Stimulated activated CD8-positive, alpha-beta memory T cell treated with anti-CD3 and anti-CD28 coated beads, Interleukin-12 subunit alpha, Interleukin-12 subunit beta, amount 100 ng/mL, for 1 hour (primary cell): ENCODE results near the gene ZSWIM1.
"Not testable (repeated sequence)": the region's sequence is repeated elsewhere in the genome, so short reads cannot be mapped to it uniquely, and the experiment has no call there.

Experiments
- DNase-seq: peaks from one replicate; pipeline ENCODE4 v3.0.0-alpha.2; 2020; ENCODE audit warnings: low read depth

ZSWIM1 gene

GRCh38 chr20:45890077-45890984 is 9.3 kb downstream of the ZSWIM1 start:
- peak; percentile 19 for DNase-seq

DNA sequence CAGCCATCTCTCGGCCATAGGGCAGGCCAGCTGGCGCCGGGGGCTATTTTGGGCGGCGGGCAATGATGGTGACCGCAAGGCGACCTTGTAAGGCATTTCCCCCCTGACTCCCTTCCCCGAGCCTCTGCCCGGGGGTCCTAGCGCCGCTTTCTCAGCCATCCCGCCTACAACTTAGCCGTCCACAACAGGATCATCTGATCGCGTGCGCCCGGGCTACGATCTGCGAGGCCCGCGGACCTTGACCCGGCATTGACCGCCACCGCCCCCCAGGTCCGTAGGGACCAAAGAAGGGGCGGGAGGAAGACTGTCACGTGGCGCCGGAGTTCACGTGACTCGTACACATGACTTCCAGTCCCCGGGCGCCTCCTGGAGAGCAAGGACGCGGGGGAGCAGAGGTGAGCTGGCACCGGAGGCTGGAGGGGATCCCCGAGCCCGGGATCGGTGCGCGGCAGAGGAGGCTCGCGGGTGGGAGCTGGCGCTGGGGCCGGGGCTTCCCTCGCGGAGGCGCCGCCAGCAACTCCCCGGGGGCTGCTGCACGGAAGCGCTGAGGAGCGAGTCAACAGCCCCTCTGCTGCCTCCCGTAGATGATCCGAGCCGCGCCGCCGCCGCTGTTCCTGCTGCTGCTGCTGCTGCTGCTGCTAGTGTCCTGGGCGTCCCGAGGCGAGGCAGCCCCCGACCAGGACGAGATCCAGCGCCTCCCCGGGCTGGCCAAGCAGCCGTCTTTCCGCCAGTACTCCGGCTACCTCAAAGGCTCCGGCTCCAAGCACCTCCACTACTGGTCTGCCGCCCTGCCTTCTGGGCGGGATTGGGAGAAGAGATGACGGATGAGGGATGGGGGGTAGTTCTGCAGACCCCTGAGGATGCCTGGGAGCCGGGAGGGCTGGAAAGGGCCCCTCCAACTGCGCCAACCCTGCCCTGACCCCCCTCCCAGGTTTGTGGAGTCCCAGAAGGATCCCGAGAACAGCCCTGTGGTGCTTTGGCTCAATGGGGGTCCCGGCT is 10.3 kb downstream of the ZSWIM1 start, which contains the start of the genes CTSA and NEURL2:
Gene CTSA, plus strand, starts transcription at position 351 of the 999 bp plus-strand sequence. Its CDS starts 234 bp downstream, at position 585.
Gene NEURL2, minus strand, starts transcription at position 224 of the 999 bp plus-strand sequence. Its CDS starts 217 bp downstream, at position 7.
- peak; percentile 78 for DNase-seq

DNA sequence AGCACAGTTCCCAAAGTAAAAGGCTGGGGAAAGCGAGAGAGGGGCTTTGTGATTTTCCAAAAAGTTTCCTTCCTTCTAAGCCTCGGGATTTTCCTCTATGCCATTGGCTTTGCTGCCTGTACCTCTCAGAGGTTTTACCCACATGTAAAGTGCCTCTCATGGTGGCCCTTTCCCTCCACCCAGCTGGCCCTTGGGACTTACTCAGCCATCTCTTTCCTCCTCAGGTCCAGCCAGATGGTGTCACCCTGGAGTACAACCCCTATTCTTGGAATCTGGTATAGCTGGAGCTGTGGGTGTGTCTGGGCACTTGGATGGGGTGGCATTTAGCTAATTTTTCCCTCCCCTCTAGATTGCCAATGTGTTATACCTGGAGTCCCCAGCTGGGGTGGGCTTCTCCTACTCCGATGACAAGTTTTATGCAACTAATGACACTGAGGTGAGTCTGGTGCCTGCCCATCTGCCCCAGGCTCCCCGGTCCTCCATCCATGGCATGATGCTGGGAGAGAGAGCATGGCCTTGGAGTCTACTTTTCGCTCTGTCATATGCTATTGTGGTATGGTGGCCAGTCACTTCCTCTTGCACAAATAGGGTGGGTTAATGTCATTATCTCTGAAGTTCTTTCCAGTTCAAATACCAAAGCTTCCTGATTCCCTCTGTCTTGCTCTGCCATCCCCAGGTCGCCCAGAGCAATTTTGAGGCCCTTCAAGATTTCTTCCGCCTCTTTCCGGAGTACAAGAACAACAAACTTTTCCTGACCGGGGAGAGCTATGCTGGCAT is 11.2 kb downstream of the ZSWIM1 start:
- no peak for DNase-seq

DNA sequence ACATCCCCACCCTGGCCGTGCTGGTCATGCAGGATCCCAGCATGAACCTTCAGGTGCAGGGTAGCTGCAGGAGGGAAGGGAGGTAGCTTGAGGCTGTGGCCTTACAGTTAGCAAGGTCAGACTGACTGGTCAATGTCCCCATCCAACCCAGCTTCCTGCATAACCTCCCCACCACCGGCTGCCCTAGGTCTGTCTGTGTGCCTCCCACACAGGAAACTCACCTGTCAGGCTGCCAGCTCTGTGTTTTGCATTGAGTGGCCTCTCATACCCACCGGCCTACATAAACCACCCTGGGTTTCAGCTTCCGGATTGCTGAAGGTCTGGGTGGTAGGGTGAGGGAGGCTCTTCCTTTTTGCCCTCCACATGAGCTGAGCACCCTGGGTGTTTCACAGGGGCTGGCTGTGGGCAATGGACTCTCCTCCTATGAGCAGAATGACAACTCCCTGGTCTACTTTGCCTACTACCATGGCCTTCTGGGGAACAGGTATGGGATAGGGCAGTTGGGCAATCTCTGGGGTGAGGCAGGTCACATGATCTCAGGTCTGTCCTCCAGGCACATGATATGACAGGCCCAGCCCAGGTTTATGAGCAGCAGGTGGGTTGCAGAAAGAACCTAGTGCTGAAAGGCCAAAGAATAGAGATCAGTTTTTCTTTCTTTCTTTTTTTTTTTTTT is 11.9 kb downstream of the ZSWIM1 start:
- no peak for DNase-seq

DNA sequence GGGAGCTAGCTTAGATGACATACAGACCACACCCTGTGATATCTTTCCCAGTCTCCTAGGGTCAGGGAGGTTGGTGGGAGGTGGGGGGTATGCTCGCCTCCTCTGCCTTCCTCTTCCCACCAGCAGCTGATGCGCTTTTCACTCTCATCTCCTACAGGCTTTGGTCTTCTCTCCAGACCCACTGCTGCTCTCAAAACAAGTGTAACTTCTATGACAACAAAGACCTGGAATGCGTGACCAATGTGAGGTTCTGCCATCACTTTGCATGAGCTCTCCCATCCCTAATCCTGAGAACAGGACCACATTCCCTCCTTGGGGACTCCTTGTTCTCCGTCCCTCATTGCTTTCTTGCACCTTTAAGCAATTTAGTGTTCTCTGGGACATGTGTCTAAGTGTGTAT is 12.8 kb downstream of the ZSWIM1 start:
- no peak for DNase-seq

GRCh38 chr20:45894797-45895196 is 13.8 kb downstream of the ZSWIM1 start:
- no peak for DNase-seq

- DNase-seq = no peak
Measured at GRCh38 chr20:45896641-45897161, 15.7 kb downstream of the ZSWIM1 start.

DNA sequence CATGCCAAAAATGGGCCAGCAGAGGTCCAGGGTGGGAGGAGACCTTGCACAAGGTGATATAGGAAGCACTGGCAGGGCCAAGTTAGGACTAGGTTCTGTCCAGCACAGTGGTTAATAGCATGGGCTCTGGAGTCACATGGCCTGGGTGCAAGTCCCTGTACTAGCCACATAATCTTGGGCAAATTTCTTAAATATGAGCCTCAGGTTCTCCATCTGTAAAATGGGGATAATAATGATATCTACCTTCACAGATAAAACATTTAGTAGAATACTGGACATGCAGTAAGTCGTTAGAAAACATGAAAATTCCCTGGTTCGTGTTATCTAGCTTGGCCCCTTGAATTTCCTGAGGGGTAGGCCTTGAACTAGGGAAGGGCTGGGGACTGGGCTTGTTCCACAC is 16.3 kb downstream of the ZSWIM1 start:
- no peak for DNase-seq

DNA sequence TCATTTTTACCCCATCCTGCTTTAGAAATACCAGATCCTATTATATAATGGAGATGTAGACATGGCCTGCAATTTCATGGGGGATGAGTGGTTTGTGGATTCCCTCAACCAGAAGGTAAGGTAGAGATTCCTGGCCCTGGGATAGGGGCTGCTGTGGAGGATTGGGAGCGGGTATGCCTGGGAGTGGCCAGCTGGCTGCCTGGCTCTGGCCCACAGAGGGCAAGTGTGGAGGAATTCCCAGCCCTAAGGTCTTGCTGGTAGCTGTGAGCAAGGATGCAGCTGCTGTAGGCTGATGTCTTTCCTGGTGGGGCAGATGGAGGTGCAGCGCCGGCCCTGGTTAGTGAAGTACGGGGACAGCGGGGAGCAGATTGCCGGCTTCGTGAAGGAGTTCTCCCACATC is 16.7 kb downstream of the ZSWIM1 start:
- DNase-seq = no peak

DNA sequence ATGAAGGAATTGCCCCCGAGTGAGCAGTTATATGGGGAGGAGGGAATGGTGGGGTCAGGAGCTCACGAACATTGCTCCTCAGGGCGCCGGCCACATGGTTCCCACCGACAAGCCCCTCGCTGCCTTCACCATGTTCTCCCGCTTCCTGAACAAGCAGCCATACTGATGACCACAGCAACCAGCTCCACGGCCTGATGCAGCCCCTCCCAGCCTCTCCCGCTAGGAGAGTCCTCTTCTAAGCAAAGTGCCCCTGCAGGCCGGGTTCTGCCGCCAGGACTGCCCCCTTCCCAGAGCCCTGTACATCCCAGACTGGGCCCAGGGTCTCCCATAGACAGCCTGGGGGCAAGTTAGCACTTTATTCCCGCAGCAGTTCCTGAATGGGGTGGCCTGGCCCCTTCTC is 17.3 kb downstream of the ZSWIM1 start:
- no peak for DNase-seq

DNA sequence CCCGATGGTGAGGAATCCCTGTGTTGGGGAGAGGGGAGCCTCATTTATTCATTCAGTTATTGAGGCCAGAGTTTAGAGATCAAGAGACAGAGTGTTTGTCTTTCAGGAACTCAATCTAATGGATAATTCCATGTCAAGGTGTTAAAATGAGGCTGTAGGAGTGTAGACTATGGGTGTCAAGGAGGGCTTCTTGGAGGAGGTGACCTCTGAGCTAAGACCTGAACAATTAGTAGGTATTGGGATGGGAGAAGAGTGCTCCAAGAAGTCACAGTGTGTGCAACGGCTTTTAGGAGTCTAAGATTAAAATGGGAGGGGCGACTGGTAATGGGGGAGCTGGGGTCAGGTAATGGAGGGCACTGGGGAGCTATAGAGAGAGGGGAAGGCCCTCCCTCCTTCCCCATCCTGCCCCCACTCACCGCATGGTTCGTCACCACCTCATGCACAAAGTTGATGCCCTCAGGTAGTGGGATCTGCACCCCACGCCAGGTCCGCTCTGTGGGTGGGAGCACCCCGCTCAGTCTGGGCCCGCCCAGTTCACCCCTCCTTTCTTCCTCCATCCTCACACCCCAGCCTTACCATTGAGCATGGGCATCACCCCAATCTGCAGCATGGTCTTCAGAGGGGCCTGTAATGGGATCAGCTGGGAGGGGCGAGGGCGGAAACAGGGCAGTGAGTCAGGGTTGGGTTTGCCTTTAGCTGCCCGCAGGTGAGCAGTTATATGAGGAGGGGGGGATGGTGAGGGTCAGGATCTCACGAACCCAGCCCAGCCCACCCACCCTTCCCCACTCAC is 18.2 kb downstream of the ZSWIM1 start:
- DNase-seq = no peak

DNA sequence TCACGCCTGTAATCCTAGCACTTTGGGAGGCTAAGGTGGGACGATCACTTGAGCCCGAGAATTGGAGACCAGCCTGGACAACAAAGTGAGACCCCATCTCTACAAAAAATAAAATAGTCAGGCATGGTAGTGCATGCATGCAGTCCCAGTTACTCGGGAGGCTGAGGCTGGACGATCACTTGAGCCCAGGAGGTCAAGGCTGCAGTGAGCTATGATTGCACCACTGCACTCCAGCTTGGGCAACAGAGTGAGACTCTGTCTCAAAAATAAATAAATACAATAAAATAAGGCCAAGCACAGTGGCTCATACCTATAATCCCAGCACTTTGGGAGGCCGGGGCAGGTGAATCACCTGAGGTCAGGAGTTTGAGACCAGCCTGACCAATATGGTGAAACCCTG is 20.3 kb downstream of the ZSWIM1 start:
- not testable (repeated sequence) for DNase-seq

DNA sequence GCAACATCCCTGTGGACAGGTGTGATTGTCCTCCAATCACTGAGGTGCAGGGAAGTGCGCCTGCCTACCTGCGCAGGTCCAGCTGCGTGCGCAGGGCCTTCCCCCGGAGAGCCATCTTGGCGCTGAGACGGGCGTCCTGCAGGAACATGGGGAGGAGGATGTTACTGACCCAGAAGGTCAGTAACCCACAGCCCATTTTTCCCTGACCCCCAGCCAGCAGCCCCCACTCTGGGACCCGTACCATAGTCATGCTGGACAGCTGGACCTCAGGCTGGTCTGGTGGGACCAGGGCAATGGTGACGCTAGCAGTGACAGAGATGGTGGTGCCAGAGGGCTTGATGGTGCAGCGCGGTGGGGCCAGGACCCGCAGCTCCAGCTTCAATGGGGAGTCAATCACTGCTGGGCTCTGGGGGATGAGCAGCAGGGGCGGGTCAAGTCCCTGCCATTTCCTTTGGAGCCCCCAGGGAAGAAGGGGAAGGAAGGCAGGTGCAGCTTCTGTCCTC is 21.2 kb downstream of the ZSWIM1 start:
- no peak for DNase-seq

DNA sequence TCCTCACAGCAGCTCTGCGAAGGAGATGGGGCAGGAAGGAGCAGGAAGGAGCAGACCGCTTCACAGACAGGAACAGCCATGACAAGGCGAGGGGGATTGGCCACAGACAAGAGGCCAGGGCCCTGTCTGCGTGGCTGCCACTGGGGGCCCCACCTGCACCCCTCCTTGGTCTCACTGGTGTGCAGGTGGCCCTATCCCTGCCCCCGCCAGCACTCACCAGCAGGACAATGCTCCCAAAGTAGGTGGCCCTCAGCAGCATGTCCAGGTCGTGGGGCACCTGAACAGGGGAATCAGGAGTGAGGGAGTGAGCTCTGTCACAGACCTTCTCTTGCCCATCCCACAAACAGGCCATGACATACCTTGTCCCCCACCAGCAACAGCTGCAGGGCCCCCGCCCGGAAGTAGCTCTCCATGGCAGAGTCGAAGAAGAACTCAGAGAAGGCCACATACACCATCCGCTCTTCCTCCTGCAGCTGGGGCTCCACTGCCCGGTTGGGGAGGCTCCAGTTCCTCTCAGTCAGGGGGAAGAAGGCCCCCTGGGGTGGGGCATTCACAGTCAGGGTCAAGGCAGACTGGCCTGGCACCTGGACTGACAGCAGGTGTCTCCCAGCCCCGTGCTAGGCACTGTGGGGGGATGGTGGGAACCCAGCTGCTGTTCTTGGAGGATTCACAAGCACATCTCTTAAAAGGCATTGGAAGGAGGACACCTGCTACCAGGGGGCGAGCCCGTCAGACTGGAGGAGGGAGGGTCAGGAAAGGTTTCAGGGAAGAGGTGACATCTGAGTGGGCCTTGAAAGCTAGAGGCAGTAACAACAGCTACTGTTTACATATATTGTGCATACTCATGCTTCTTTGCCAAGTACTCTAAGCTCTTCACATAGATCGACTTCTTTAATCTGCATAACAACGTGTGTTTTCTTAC is 23.8 kb downstream of the ZSWIM1 start:
- no peak for DNase-seq

GRCh38 chr20:45905505-45906079 is 24.6 kb downstream of the ZSWIM1 start:
- DNase-seq = no peak

- no peak for DNase-seq
Measured at GRCh38 chr20:45907219-45907948, 26.4 kb downstream of the ZSWIM1 start.

GRCh38 chr20:45908084-45908483 is 27.1 kb downstream of the ZSWIM1 start:
- DNase-seq = no peak
